Muscle layer of colon (tissue), 2 donors: ENCODE results near the gene EPB41L1.

Experiments used
- H3K27ac ChIP-seq: one replicate; pipeline ENCODE4 v1.7.0; 2013; ENCODE audit warnings: low read depth, mild to moderate bottlenecking, low read length, moderate library complexity
- H3K27me3 ChIP-seq, 2 donors: one replicate each; pipeline ENCODE4 v1.7.0; 2013; ENCODE audit warnings: low read length in 2 of 2, mild to moderate bottlenecking in 2 of 2; ENCODE audit not compliant: insufficient read depth in 2 of 2, control insufficient read depth in 1 of 2
- H3K36me3 ChIP-seq: one replicate; pipeline ENCODE4 v1.7.0; 2013; ENCODE audit warnings: mild to moderate bottlenecking, low read length; ENCODE audit not compliant: insufficient read depth
- H3K4me1 ChIP-seq: one replicate; pipeline ENCODE4 v1.7.0; 2013; ENCODE audit warnings: mild to moderate bottlenecking, low read length; ENCODE audit not compliant: insufficient read depth
- H3K4me3 ChIP-seq, 2 donors: one replicate each; pipeline ENCODE4 v1.7.0; 2013; ENCODE audit warnings: low read length in 2 of 2, low read depth in 1 of 2, mild to moderate bottlenecking in 1 of 2, moderate library complexity in 1 of 2
- H3K9ac ChIP-seq: one replicate; pipeline ENCODE4 v1.7.0; 2013; ENCODE audit warnings: low read length
- H3K9me3 ChIP-seq: one replicate; pipeline ENCODE4 v1.7.0; 2013; ENCODE audit warnings: mild to moderate bottlenecking, low read length
- donor health status: abdominal sarcoma.
- donor health status: Adenocarcinoma of cecum.

EPB41L1 gene

GRCh38 chr20:36281785-36282380 is 127.3 kb downstream of the EPB41L1 start:
- Histone ChIP-seq H3K9ac (no peak overlapping the region), H3K4me1 (no peaks in the 10 kb centered on the region), H3K36me3 (no peaks in the 10 kb centered on the region), H3K4me3 (no peak overlapping the region), H3K9me3 (no peaks in the 10 kb centered on the region), H3K27me3 (no peaks in the 10 kb centered on the region), H3K27ac (no peak overlapping the region)
